NCI-H1436 (cell line): ENCODE data around the gene INKA2.

Experiments used
- DNase-seq: peaks from one replicate; lab custom pipeline; 2025; lab: John Stamatoyannopoulos, UW

INKA2 gene

DNA sequence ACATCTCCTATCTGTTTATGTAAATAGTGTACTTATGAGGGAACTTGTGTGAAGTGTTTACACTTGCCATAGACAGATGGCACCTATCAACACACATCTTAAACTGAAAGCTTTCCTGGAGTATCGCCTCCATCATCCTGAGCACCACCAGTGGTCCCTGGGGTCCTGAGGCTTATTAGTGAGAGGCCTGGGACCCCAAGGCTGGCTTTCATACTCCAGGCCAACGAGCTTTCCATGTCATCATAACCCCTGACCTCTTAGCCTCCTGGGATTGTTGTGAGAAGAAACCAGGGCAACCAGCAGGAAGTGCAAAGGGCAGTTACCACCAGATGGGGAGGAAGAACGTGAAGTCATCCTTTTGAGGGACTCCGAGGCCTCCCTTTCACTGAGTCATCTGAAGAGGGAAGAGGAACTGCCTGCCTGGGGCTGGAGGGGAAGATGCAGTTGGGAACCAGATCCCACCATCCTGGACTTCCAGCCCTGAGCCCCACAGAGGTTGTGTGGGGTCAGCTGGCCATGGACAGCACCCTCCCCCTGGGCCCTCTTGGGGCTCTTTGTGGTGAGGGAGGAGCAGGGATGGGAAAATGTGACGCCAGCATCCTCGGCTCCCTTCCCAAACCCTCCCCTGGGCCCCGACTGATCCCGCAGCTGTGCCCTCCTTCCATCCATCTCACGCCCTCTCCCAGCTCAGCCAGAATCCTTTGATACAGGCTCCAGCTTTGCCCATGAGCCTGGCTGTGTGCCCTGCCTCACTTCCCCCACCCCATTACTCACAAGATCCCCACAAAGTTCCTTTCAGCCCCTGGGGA, 5.8 kb downstream of the INKA2 start:
- no peak for DNase-seq

DNA sequence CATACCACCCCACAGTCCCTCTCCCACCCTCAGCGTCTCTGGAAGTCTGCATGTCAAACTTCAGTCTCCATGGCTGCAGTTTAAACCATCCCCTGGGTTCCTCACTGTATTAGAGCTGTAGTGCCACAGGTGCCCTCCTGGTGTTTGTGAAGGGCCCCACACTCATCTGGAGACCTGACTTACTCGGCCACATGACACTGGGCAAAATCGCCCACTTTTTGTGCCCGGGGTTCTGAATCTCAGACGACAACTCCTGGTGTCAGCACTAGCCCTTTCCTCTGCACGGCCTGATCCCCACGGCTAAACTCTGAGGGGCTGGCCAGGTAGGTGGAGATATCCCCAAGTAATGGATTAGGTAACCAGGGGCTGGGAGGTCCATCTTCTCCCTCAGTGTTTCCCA, 6.5 kb downstream of the INKA2 start:
- no peak for DNase-seq

DNA sequence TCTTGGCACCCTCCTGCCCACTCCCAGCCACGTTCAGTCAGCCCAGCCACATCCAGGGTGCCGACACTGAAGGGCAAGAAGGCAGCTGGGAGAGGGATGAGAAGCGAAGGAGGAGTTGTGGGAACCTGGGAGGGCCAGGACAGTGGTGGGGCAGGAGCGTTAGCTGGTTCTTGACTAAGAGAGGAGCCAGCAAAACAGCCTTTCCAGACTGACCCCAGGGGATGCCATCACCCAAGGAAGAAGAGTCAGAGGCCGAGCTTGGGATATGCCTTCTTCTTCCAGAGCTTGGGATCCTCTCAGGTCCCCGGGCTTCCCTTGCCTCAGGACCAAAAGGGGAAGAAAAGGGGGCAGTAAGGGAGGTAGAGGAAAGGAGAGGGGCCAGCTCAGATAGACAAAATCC, 7.2 kb downstream of the INKA2 start:
- DNase-seq = no peak

DNA sequence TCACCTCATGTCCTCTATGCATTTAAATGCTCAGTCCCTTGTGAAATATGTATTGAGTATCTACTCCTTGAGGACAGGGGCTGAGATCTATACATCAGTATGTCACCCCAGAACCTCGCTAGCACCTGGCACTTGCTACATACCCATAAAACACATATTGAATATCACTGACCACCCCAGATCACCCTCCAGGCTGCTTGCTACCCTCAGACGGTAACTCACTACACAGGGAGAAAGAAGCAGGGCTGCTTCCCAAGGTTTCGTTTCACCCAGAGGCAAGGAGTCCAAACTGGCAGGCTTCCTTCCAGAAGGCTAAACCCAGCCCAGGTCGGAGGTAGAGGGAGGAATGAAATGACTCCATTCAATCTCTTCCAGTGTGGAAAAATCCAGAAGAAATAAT, 8.5 kb downstream of the INKA2 start:
- no peak for DNase-seq

DNA sequence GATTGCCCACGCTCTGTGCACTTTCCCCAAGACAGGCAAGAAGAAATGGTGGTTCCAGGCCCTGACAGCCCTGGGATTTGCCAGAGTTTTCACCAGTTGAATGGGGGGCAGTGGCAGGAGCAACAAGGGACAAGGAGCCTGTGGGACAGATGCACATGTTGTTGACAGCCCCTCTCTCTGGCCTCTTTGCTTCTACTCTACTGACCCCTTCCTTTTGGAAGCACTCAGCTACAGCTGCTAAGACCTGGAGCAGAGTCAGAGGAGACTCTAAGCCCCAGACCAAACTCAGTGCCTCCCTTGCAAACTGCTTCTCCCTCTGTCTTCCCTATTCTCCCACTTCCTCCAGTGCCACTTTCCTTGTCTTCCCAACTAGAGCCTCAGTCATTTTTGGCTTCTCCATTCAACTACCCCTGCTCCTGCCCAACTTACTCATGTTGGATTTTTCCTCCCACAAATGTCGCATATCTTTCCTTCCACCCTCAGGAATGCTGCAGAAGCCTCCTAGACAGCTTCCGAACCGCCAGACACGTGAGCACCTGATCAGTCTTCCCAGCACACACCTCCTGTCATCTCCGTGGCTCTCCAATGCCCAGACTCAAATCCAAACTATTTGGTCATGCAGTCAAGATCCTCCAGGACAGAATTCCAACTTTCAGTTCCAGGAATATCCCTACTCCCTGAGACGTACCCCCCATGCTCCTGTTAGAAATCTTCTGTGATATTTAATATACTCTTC, 9.1 kb downstream of the INKA2 start:
- no peak for DNase-seq

DNA sequence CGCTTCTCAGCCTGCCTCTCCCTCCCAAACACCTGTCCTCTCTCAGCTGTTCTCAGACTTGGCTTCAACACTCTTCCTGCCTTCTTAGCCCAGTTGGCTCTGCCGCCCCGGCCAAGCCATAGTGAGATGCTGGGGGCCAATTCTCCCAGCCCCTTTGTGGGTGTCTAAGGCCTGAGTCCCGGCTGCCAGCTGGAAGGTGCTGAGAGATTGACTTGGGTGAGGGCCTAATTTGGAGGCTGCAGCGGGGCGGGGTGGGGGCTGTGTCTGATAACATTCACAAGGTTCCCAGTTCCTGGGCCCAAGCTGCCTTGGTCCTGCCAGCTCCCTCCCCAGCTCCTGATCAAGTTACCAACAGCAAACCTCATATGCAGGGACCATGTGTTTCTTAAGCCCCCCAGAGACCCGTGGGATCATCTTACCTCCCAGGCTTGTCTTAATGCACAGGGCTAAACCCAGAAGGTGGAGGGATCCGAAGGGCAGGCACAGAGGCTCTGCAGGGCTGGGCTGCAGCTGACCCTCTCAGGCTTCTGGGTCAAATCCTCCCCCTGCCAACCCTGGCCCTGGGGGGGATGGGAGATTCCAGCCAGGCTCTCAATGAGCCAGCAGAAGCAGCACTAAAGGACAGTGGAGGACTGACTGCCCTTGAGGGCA, 9.8 kb downstream of the INKA2 start:
- no peak for DNase-seq

DNA sequence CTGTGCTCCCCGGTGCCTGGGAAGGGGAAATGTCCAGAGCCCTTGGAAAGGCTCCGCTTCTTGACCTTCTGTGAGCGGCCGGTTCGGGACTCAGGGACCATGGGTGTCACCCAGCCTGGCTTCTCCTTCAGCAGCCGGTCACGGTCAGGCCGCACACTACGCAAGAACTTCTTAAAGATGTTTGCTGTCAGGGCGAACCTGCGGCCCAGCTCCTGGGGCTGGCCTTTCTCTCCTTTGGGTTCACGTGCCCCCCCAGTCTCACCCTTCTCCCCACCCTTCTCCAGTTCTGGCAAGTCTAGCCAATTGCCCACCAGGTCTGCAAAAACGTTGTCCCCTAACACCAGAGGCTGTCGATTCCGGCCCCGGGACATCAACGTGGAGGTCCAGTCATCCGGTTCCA, 12.1 kb downstream of the INKA2 start:
- DNase-seq = no peak

DNA sequence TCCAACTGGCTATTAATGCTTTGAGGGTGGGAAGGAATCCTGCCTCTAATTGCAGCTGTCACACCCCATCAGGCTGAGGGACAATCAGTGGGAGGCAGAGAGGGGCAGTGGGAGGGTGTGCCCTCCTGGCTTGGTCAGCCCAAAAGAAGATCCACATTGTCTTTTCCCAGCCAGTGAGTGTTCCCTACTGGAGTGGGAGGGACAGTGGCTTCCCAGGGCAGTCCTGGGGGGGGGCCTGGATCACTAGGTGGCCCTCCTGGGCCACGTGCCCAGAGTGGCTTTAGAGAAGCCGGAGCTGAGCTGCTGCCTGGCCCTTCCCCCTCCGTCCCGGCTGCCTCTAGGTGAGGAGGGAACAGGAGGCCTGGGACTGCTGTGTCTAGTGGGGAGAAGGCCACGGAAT, 14.0 kb downstream of the INKA2 start:
- DNase-seq = no peak

DNA sequence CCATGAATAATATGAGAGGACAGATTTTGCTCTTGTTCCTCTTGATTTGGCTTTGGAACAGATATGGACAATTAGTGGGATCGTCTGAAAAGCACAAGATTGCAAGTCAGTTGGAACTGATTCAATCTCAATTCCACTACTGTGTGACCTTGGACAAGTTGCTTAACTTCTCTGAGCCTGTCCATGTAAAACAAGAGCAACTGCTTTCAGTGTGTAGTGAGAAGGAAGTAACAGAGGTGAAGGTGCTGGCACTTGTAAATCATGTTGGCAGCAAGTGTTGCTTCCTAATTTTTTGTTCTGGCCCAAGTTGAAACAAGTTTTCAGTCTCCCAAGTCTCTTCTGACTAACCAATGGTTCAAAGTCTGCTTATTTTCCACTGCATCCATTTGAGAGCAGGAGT, 15.3 kb downstream of the INKA2 start:
- DNase-seq = no peak

DNA sequence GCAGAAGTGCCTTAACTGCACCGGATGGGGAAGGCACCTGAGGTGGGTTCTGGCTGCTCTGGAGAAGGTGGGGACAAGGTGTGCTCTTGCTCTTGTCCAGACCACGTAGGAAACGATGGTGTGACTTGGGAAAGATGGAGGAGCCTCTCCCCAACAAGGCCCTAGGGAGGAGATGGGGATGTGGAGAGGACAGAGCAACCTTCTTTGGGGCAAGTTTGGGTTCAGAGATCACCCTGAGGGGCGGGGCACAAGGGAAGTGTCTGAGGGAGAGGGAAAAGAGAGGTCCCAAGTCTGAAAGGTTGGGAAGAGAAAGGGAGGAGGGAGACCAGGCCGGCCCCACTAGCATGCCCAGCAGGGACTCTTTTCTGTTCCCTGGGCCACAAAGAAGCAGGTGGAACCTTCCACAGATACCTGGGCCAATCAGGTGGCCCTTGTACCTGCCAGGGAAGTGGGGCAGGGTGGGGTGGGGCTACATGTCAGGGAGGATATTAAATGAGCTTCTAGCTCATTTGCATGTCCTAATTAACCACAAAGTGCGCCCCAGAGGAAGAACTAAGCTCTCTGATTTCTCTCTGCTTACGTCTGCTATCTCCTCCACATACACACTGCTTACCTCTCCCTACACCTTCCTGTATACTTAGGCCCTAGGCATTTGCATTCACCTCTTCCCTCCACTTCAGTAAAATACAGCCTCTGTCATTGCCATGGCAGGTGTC, 15.9 kb downstream of the INKA2 start:
- no peak for DNase-seq

DNA sequence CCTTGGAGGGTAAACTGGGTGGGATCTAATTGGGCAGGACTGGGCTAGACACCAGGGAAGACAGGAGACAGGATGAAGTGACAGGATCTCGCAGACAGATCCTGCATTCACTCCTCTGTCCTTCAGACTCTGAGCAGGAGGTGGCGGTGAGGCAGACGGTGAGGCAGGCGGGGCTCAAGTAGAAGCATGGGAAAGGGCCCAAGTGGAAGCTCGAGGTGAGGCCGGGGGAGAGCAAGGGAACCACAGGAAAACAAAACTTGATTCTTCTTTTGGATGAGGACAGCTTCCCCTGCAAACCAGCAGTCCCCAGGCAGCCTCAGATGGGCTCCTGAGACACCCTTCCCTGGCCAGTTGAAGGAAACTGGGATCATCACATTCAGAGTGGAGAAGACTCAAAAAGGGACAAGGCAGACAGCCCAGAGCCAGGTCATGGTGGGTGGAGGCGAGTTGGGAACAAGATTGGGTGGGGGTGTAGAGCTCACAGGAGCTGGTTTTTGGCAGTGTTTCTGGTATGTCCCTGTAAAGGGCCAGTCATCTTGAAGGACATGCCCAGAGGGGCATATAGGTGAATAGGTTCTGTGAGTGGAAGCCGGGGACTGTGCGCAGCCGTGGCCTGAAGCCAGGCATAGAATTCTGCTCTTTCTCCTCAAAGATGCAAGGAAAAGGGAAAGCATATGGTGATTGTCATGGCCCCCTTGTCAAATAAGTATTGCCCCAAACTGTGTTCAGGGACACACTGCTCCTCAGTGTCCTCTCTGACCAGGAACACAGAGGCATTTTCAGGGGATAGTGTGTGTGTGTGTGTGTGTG, 18.0 kb downstream of the INKA2 start:
- no peak for DNase-seq

DNA sequence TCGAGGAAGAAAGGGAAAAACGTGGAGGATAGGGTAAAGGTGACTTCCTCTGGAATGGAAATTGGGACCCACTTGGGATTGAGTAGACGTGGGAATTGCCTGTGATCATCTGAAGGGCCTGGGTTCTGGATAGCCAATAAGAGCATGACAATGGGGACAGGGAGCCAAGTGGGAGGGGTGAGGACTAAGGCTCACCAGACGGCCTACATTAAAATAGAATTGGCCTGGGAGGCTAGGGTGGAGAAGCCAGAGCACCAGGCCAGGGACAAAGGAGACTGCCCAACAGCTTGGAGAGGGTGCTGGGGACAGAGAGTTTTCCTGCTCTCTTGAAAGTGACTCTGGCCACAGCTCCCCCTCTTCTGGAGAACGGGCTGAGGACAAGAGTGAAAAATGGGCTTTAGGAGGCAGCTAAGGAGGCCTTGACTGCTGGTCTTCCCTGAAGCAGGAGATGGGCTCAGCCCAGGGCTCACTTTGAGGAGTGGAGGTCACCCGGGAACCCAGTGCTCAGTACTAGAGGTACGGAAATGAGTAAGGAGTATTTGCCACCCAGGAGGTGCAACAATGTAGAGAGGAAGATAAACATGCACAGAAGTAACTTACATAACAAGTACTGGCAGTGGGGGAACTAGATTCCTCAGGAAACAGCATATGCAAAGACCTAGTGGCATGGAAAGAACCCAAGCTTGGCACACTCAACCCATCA, 18.8 kb downstream of the INKA2 start:
- no peak for DNase-seq

DNA sequence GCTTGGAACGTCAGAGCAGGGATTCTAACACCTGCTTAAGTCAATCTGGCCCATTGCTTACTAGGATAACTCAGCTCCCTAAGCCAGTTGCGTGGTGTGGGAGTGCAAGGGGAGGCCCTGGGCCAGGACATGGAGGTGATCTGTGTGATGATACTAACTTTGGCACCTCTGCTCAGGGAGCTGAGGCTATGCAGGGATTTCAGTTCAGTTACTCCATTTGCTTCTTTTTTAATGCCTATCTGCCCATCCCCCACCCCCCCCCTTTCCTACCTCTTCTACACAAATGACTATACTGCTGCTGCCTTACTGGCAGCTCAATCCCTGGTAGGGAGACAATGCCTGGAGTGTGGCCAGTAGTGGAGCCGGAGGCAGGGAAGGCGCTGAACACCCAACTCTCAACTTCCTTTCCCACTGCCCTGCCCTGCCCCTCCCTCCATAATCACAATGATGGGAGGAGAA, 19.5 kb downstream of the INKA2 start:
- DNase-seq = no peak

DNA sequence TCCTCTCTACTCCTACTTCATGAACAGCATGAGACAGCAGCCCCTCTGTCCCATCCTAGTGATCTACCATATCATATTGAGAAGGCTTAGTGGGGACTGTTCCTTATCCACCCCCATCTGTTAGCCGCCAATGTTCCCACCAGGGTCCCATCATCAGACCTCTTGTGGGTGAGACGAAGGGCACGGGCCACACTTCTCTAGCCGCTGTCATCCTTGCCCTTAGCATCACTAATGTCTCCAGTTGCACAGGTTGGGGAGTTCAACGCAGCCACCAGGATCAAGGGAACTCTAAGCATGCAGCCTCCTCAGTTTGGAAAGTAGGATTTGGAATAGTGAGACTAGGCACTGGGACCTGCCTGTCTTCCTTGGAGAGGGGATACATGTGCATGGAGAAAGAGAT, 20.1 kb downstream of the INKA2 start:
- no peak for DNase-seq

DNA sequence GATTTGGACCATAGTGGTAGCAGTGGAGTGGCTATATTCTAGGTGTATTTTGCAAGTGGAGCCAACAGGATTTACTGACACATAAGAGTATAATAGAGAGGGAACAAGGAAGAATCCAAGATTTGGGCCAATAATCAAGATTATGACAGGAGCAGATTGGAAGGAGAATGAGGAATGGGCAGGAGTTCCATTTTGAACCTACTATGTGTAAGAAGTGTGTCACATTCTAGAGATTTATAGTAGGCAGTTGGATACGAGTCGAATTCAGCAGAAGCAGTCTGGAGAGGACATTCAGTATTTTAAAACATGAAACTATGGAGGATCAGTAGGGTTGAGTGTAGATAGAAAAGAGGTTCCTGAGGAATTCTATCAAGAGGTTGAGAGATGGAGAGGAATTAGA, 21.7 kb downstream of the INKA2 start:
- no peak for DNase-seq

DNA sequence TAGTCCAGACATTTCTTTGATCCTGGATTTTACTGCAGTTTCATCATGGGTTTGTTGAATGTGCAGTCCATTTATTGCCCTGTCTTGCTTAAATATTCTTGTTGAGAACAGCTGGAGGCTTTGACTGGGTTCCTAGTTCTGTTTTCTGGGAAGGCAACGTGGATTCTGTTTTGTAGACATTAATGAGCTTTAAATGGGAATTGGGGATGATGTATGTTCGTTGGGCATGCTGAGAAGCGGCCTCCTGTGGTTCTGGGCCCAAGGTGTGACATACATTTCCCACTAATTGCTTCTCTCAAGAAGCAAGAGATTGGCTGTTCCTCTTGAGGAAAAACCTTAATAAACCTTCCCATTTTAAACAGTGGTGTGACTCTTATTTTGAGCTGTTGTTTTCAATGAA, 22.9 kb downstream of the INKA2 start:
- DNase-seq = no peak

DNA sequence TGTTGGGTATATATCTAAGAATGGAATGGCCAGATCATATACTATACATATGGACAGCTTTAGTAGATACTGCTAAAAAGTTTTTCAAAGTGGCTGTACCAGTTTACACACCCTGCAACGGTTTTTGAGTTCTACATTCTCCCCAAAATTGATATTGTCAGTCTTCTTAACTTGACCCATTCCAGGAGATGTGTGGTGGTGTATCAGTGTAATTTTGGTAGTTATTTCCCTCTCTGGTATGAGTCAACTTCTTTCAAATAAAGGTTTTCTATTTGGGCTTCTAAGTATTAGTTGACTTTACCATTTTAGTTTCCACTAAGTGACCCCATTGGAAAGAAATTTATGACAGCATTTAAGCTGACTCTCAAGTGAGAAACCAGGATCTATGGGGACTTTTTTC, 29.2 kb downstream of the INKA2 start:
- DNase-seq = no peak

DNA sequence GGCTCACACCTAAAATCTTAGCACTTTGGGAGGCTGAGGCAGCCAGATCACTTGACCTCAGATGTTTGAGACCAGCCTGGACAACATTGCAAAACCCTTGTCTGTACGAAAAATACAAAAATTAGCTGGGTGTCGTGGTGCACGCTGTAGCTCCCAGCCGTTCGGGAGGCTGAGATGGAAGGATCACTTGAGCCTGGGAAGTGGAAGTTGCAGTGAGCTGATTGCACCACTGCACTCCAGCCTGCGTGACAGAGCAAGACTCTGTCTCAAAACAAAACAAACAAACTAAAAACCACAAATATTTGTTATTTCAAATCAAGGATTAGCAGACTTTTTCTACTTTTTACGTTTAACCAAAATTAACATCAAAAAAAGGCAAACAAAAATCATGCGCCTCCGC, 31.3 kb downstream of the INKA2 start:
- DNase-seq = no peak

DNA sequence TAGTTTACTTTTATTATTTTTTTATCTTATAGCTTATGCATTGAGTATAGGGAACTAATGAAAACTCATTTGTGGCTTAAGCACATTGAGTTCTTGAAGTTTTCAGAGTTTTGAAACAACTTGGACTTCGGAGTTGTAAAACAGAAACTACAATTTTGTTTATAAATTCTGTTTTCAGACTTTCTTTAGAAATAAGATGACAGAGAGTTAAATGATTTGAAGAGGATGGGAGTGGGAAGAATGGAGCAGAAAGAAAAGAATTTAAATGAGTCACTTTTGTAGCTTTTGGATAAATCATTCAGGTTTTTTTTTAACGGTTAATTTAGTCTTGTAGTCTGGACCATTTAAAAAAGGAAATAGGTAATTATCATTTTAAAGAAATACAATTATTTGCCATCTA, 32.3 kb downstream of the INKA2 start:
- DNase-seq = no peak

DNA sequence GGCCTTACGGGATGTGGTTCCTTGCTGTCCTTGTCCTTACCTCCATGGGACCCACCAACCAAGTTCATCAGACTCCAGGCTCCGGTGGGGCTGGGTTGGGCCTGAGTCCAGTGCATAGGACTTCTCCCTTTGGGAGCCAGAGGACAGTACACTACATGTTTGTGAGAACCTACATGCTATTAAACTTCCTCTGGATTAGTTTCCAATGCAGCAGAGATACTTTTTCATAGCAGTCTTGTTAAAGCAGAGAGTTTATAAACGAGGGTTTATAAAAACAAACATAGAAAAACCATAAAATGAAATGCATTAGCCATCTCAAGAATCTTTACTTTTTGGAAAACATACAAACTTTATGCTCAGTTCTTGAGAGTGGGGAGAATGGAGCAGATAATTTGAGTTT, 33.4 kb downstream of the INKA2 start:
- DNase-seq = no peak

DNA sequence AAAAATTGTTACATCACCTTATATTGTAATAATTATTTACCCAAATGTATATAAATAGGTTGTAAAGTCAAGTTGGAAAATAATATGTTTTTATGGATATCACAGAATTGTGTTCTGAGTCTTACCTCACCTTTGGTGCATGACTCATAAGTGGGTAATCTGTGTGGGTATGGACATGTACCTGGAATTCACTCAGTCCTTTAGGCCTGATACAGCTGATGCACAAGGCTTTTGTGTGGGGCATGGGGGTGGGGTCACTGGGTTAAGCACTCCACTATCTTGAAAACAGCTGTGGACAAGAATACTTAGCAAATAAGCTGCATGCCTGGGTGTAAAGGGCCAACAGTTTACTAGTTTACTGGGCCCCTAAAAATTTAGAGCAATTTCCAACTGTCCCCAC, 34.4 kb downstream of the INKA2 start:
- no peak for DNase-seq
